Hypothalamus (tissue), 51 donors: ENCODE data around the gene FBXW11.
"Not testable (repeated sequence)": the region's sequence is repeated elsewhere in the genome, so short reads cannot be mapped to it uniquely, and the experiment has no call there.

ENCODE experiments used
- DNase-seq, 51 donors: peaks; one replicate each; lab custom pipeline; 2025; lab: John Stamatoyannopoulos, UW

The FBXW11 gene

DNA sequence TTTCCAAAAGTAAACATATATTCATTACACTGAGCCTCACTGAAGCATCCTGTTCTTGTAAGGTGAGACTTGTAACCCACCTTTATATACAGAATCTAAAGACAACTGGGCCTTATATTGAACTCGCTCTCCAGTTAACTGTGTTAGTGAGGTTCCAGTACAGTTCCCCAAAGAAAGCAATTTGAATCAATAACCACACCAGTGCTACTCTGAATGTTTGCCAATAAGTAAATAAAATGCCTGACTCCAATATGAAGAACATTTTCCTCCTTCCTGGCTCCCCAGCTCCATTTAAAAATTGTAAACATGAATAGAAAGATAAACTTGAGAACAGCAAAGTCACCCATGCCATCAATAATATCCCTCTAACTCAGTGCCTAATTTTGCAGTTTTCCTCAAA lies 50.1 kb downstream of the FBXW11 start:
- DNase-seq = no peak

- DNase-seq = no peak
Measured at GRCh38 chr5:171955761-171956160, 50.7 kb downstream of the FBXW11 start.

- DNase-seq = no peak
Measured at GRCh38 chr5:171954721-171955120, 51.7 kb downstream of the FBXW11 start.

- no peak for DNase-seq
Measured at GRCh38 chr5:171953860-171954701, 52.4 kb downstream of the FBXW11 start.

- DNase-seq = no peak
Measured at GRCh38 chr5:171952021-171952420, 54.4 kb downstream of the FBXW11 start.

- no peak for DNase-seq
Measured at GRCh38 chr5:171951218-171951617, 55.2 kb downstream of the FBXW11 start.

DNA sequence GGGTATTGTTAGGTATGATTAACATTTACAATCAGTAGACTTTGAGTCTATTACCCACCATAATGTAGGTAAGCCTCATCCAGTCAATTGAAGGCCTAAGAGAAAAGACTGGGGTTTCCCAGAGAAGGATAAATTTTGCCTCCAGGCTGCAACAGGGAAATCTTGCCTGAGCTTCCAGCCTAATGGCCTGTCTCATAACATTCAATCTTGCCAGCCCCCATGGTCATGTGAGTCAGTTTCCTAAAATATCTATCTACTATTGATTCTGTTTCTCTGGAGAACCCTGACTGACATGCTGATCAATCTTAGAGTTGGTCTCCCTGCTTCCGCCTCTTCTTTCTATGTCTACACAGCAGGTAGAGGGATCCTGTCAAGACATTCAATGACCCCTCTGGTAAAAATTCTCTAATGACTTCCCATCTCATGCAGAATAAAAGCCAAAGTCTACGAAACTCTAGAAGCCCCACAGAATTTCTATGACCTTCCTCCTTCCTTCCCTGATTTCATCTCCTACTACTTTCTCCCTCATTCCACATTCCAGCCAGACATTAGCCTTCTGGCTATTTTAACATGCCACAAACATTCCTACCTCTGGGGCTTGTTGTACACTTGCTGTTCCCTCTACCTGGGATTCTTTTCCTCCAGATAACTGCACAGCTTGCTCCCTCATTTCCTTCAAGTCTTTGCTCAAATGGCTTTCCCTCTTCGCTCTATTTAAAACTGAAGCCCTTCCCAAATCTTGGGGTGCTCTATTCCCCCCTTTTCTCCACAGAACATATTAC lies 60.2 kb downstream of the FBXW11 start:
- DNase-seq = no peak

GRCh38 chr5:171945476-171945875 lies 61.0 kb downstream of the FBXW11 start:
- no peak for DNase-seq

DNA sequence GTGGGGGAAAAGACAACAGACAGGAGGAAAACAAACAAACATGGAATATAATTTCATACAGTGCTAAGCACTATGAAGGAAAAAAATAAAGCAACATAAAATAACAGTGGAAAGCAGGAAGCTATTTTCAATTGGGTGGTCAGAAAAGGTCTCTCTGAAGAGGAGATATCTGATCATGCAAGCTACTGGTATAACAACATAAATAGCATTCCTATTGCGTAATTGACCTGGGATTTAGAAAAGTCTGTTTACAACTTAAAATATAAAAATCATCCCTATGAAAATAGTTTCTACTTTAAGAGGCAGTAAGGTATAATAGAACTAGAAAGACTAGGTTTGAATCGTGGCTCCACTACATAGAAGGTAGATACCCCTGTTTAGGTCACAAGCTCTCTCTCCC lies 61.4 kb downstream of the FBXW11 start:
- no peak for DNase-seq

- not testable (repeated sequence) for DNase-seq
Measured at GRCh38 chr5:171942112-171942516, 64.3 kb downstream of the FBXW11 start.

- DNase-seq = not testable (repeated sequence)
Measured at GRCh38 chr5:171941675-171942074, 64.8 kb downstream of the FBXW11 start.

DNA sequence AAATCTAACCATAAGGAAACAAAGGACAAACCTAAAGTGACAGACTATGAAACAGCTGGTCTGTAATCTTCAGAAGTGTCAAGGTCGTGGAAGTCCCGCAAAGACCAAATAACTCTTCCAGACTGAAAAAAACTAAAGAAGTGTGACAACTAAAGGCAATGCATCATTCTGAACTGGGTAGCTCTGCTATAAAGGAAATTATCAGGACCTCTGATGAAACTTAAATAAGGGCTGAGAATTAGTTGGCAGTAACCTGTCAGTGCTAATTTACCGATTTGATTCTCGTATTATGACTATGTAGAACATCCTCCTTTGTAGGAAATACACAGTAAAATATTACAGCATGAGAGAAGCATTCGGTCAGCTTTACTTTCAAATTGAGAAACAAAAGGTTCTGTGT lies 65.2 kb downstream of the FBXW11 start:
- not testable (repeated sequence) for DNase-seq

DNA sequence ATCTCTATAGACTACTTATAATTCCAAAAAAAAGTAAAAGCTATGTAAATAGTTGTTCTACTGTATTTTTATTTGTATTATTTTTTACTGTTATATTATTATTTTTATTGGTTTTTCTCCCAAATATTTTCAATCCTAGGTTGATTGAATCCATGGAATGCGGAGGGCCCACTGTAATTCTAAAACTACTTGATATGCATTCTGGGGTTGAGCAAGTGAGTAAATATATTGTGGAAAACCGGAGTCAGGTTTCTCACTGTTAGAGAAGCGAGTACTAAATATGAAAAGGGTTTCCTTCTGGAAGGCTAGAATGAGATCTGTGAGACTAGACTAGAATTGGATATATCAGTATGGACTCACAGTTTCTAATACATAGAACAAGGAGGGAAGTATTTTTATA lies 66.5 kb downstream of the FBXW11 start:
- DNase-seq = no peak

DNA sequence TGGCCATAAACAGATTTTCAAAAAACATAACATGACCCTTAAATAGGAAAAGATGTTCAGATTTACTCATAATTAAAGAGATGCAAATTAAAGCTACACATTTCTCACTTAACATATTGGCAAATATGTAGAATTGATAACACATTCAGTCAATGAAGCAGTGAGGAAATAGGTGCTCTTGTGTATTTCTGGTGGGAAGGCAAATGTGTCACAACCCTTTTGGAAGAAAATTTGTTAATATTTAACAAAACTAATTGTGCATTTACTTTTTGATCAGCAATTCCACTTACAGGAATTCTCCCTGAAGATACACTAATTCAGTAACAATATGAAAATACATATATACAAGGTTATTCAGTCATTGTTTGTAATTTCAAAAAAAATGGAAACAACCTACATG lies 68.1 kb downstream of the FBXW11 start:
- DNase-seq = no peak

DNA sequence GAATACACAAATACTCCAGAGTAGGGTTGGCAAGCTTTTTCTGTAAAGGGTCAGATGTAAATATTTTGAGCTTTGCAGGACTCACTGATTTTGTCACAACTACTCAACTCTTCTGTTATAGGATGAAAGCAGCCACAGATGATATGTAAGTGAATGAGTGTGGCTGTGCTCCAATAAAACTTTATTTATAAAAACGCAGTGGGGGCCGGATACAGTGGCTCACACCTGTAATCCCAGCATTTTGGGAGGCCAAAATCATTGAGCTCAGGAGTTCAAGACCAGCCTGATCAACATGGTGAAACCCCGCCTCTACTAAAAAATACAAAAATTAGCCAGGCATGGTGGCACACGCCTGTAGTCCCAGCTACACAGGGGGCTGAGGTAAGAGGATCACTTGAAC lies 69.1 kb downstream of the FBXW11 start:
- DNase-seq = no peak

- no peak for DNase-seq
Measured at GRCh38 chr5:171934586-171934985, 71.9 kb downstream of the FBXW11 start.

- DNase-seq = no peak
Measured at GRCh38 chr5:171931163-171931562, 75.3 kb downstream of the FBXW11 start.

- no peak for DNase-seq
Measured at GRCh38 chr5:171927345-171927941, 79.0 kb downstream of the FBXW11 start.

GRCh38 chr5:171926311-171926710 lies 80.1 kb downstream of the FBXW11 start:
- DNase-seq = no peak

DNA sequence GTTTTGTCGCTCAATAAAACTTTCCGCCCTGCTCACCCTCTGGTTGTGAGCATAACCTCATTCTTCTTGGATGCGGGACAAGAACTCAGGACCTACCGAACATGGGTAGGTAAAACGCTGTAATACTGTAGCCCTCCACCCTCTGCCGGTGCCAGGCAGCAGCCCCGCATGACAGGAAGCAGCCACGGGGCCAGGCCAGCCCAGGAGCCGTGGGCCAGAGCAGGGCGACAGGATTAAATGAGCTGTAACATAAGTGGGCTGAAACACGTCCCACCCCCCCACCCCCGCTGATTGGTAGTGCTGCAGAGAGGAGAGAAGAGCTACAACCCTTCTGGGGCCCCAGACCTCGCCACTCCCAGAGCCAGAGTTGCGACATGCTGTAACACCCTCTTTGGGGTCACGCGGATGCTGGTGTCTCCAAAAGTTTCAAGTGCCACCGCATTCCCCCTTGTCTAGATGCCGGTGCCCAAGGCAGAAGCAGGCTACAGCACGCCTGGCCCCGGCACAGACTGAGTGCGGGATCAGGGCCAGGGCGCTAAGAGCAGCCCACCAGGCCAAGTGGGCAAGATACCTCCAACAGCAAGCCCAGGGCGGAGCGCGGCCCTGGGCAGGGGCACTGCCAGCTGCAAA lies 81.8 kb downstream of the FBXW11 start:
- no peak for DNase-seq

- no peak for DNase-seq
Measured at GRCh38 chr5:171920765-171921391, 85.6 kb downstream of the FBXW11 start.
